GM19397 (cell line): Measurements from ENCODE around the gene IDH3A.

ENCODE experiments used
- ATAC-seq: cut with Tn5 transposase; IDR thresholded peaks from one replicate; pipeline ENCODE4 v1.9.1; 2021; ENCODE audit warnings: mild to moderate bottlenecking, moderate library complexity; ENCODE audit not compliant: unreplicated experiment

IDH3A gene

DNA sequence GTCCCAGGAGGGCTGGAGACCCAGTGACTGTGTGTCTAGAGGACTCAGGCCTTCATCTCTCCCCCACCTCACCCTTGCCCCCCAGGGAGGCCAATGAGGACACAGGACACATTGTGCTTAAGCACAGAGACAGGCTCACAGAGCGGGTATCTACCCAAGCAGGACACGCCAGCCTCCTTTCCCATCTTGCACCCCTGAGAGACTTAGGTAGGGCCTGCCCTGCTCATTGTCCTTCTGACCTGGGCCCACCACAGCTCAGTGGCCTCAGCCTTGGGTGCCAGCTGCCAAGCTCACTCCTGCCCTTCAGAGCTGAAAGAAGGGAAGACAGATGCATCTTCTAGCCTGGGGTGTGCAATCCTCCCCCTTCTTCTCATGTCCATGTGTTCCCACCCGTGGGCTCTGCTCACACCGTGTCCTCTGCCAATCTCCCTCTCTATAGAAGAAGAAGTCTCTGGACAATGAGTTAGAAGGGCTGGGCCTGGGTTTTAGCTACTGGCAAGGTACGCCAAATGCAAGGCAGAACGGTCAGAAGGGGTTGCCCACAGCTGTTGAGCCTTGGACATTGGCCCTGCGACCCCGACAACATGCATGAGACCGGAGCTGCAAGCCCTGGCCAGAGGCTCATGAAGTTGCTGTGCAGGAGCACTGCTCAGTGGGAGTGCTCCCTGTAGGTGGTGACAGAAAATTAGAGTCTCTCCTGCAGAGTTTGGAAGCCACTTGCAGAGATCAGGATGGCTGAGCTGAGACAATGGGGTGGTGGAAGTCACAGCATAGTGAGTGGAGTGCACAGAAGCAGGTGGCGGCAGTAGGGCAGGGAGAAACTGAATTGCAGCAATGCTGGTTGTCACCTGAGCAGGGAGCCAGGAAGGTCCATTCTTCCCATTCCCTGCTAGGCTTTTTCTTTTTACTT lies 52.4 kb downstream of the IDH3A start:
- no peak for ATAC-seq

DNA sequence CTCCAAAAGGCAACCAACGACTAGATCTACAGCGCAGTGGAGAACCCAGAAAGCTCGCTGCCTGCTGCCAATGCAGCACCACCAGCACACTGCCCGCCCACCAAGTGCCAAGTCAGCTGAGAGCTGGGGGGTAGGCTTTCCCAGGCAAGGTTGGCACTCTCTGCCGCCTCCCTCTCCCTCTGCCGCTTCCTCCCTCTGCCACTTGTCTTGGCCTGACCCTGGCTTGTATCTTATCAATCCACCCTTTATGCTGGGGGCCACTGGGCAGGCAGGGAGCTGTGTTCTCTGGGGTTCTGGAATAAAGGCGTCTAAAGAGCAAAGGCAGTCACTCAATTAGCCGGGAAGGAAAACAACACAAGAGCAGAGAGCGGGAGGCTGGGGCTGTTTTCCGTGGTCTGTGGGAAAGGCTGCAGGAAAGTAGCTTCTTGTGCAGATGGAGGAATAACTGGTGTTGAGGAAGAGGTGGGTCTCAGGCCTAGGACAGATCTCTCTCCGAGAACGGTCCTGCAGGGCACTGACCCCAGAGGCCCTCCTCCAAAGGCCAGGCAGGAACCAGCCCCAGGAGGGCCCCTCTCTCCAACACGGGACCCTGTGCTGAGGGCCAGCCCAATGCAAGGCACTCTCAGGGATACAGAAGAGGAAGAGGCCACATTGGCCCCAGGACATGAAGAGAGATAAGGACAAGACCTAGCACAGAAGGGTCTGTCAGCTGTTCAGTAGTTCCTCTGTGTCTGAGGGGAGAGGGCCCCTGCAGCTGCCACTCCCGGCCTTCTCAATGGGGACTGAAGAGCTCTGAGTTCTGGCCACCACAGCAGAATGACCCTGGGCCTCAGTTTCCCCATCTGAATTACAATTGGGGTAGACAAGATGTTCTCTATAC lies 54.4 kb downstream of the IDH3A start:
- ATAC-seq: no peak

GRCh38 chr15:78204351-78205309 lies 55.5 kb downstream of the IDH3A start:
- no peak for ATAC-seq

DNA sequence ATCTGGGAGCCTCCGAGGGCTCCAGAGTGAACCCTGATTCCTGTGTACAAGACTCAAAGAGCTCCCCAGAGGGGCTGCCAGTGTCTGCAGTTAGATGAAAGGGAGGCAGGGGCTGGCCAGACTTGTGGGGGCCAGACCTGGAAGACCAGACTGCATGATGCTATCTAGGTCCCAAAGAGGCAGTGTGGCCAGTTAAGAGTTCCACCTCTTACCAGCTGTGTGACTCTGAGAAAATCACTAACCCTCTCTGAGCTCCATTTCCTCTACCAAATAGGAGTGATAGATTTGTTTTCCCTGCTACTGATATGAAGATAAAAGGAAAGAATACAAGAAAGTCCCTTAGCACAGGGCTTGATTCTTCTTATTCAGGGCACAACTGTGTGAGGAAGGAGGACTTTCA lies 56.2 kb downstream of the IDH3A start:
- no peak for ATAC-seq

DNA sequence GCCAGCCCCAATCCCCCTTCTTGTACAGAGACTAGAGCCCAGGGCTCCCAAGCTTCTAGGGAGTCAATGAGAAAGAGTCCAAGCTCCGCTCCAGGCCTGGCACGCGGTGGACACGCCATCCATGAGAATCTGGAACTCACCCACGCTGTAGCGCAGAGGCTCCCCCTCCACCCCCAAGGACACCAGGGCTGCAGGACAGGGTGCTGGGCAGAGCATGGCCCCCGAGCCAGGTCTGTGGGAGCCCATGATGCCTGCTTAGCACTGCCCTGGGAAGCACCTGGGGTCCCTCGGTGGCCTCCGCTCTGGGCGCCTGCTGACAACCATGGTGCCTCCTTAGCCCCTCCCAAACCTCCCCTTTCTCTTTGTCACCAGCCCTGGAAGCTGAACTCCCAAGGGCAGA lies 56.7 kb downstream of the IDH3A start:
- ATAC-seq: no peak

GRCh38 chr15:78206326-78207109 lies 57.4 kb downstream of the IDH3A start:
- ATAC-seq: no peak

- ATAC-seq: no peak
Observed at GRCh38 chr15:78207110-78207458, 57.9 kb downstream of the IDH3A start.

- no peak for ATAC-seq
Observed at GRCh38 chr15:78207641-78208340, 58.6 kb downstream of the IDH3A start.

- ATAC-seq: no peak
Observed at GRCh38 chr15:78208341-78208844, 59.2 kb downstream of the IDH3A start.

- ATAC-seq: no peak
Observed at GRCh38 chr15:78208887-78209645, 59.9 kb downstream of the IDH3A start.

GRCh38 chr15:78209646-78210348 lies 60.6 kb downstream of the IDH3A start:
- ATAC-seq: no peak

- no peak for ATAC-seq
Observed at GRCh38 chr15:78210349-78210717, 61.2 kb downstream of the IDH3A start.

DNA sequence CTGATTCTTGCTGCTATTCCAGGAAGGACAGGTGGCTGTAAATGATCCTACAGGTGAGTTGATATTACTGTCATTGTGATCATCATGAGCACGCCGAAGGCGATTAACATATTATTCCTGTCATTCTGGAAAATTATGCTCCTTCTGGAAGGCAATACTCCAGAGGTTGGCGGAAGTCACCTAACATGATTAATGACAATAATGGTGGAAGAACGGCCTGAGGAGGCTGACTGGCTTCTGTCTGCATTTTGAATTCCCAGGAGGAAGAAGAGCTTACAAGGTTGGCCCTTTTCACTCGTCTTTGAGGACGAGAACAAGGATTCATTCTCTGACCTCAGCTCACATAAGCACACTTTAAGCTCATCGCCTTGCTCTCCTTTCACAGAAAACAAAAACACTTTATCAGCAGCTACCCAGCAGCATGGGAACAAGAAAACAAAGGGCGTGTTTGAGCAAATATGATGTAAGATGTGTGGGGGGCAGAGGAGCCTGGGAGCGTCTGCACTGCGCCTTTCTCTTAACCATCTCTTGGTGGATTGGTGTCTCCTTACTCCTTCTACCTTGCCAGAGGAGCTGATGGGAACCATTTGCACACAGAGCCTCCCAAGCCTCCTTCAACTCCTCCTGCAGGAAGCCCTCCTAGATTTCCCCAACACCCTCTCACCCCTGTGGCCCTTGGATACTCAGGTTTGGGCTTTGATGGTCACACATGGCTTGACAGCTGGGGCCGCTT lies 62.2 kb downstream of the IDH3A start:
- ATAC-seq: no peak

DNA sequence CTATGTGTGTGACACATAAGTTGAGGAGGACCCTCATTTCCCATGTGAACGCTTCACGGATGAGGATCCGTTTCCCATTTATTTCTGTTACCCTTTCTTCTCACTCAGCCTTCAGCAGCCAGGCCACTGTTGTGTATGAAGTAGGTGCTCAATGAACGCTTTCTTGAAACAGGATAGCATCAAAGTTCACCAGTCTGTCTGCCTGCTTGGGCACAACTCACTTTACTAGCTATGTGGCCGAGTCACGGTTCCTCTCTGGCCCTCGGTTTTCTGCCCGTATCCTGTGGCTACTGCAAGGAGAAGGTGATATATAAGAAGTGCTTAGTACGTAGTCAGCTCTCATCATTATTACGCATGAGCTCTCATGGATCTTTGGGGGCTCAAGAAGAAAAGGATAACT lies 62.8 kb downstream of the IDH3A start:
- no peak for ATAC-seq

- ATAC-seq: no peak
Observed at GRCh38 chr15:78212546-78213424, 63.6 kb downstream of the IDH3A start.

- no peak for ATAC-seq
Observed at GRCh38 chr15:78213425-78213750, 64.2 kb downstream of the IDH3A start.
